Stimulated activated CD4-positive, alpha-beta T cell treated with anti-CD3 and anti-CD28 coated beads, Interleukin-1b, Interleukin-23, amount 100 ng/mL, for 4 hours (primary cell): ENCODE data around the gene PKNOX1.
"Not testable (repeated sequence)": the region's sequence is repeated elsewhere in the genome, so short reads cannot be mapped to it uniquely, and the experiment has no call there.

Experiments
- DNase-seq, 2 donors: peaks; one replicate each; pipeline ENCODE4 v3.0.0-alpha.2; 2020; ENCODE audit warnings: low read depth in 2 of 2

PKNOX1 gene

GRCh38 chr21:43045876-43046821 is 71.8 kb downstream of the PKNOX1 start:
- not testable (repeated sequence) for DNase-seq

DNA sequence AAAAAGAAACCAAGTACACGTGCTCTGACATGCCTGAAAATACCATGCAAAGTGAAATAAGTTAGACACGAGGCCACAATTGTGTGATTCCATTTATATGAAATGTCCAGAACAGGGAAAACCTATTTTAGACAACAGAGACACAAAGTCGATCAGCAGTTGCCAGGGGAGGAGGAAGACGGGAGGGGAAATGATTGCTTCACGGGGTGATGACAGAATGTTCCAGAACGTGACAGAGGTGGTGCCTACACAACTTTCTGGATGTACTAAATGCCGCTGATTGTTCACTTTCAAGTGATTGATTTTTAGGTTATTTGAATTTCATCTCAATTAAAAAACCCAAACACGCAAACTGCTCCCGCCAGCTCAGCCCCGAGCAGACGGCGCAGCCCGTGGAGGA is 78.8 kb downstream of the PKNOX1 start:
- not testable (repeated sequence) for DNase-seq

- DNase-seq: not testable (repeated sequence)
Measured at GRCh38 chr21:43062955-43063664, 88.7 kb downstream of the PKNOX1 start.

DNA sequence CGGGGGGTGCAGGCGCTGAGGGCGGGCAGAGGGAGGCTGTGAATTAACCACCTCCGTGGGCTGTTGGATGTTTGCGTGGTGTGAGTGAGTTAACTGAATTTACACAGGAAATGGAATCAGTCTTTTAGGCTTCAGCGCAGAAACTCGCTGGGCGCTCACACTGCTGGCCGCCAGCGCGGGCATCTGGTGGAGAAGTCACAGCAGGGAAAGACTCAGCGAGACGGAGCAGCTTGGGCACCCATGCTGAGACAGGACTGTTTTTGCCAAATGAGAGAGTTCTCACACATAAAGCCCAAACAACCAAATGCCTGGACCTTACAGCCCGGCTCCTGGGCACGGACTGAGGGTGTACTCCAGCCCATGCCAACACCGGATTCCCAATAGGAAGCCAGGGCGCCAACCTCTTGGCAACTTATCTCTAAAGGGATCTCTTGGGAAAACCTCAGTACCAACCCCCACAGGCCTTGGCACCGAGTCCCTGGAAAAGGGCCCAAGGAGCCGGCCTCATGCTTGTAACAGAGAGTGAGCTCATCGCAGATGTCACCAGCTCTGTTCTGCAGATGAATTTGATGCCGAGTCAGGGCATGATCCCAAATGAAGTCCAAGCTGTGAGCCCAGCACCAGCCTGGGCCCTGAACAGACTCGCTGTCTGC is 90.0 kb downstream of the PKNOX1 start:
- not testable (repeated sequence) for DNase-seq

DNA sequence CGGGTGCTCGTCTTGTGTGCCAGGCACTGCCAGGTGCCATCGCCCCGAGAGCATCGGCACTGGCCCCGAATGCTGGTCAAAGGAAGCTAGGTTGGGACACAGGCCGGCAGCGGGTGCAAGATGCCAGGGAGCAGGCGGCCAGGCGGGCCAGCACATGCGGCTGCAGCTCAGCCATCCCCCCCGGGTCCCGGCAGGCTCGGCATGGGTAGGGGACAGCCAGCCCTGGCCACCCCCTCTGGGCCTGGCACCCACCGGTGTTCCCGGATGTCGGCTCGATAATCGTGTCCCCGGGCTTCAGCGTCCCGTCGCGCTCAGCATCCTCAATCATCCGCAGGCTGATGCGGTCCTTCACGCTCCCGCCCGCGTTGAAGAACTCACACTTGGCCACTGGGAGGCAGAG is 91.6 kb downstream of the PKNOX1 start:
- DNase-seq: not testable (repeated sequence)

DNA sequence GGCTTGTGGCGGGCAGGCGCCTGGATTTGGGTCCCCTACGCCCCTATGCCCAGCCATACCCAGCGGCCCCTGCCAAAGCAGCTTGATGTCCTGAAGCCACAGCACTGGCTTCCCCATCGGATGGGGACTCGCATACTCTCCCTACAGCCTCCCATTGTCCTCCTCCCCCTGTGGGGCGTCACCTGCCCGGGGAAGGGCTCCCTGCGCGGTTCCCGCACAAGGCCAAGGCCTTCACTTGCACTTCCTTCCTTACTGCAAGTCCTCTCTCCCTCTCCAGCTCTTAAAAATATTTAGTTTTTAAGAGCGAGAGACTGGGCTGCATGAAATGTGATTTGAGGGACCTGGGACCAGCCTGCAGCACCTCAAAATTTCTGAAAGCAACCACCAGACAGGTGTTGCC is 92.3 kb downstream of the PKNOX1 start:
- not testable (repeated sequence) for DNase-seq

- DNase-seq: not testable (repeated sequence)
Measured at GRCh38 chr21:43068065-43068464, 93.7 kb downstream of the PKNOX1 start.

- not testable (repeated sequence) for DNase-seq
Measured at GRCh38 chr21:43069682-43070081, 95.3 kb downstream of the PKNOX1 start.

DNA sequence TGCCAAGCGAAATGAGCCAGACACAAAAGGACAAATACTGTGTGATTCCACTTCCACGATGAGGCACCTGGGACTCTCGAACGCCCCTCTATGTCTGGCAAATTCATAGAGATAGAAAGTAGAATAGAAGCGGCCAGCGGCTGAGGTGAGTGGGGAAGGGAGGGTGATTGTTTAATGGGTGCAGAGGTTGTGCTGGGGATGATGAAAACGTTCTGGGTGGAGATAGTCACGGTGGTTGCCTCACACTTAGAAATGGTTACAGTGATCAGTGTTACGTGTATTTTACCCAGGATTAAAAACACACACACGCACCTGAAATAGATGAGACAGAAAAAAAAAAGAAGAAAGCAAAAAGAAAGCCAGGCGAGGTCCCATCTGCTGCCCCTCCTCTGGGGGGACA is 98.4 kb downstream of the PKNOX1 start:
- DNase-seq: not testable (repeated sequence)

DNA sequence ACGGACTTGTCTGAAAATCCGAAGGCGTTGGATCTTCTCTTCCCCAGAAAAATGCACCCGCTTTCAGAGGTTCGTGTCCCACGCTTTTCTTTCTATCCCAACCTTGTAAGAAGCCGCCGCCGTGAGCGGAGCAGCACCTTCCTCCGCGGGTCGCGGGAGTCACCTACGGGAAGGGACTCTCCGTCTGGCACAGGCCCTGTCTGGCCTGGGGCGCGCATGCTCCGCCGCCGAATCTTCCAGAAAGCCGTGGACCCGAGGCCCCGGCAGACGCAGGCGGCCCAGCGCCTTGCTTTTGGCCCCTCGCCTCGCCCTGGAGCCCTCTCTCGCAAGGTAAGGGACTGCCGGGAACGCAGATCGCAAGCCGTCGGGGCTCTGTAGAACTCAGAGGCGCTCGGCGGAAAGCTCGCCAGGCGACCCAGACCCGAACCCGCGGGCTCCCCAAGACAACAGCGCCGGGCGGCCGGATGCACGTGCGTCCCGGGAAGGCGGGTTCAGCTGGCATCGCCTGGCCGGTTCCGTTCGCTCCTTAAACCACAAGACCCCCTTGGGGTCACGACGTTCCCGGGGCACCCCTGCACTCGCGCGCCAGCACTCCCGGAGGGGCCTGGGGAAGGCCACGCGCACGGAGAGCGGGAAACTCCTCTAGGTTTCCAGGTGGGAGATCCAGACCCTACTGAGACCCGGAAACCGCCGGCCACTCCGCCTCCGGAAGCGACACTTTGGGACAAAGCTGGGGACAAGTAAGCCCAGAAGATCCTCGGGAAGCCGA is 100.2 kb downstream of the PKNOX1 start:
- not testable (repeated sequence) for DNase-seq

DNA sequence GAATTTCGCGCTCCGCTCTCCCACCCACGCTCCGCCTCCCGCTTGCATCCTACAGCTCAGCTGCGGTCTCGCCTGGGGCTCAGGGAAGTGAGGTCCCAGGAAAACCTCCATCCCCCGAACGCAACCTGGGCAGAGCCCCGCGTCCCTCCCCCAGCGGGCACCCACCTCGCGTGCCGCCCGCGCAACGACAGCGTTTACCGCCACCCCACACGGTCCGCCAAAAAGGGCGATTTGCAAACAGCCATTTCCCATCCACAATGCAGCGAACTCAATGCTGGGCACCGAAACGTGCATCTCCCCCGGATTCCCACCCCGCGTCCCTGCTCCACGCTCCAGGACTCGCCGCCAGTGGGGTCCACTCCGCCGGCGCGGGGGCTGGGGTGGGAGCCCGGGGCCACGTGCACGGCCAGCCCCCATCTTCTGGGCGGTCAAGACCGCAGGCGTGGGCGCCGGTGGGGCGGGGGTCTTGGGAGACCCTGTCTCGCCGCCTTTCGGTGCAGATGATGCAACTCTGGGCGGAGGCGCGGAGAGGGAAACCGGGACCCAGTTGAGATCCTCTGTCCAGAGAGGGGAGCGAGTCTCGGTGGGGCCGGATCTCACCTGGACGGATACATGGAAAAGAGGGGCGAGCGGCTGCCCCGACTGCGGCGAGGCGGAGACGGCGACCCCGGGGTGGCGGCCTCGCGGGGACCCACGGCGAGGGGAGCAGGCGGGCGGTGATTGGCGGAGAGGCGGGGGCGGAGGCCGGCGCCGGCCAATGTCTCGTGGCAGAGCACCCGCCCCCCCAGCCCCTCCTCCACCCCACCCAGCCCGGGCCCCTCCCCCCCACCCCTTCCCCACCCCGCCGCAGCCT is 101.0 kb downstream of the PKNOX1 start, which contains the start of gene CBS:
TSS of gene CBS (minus strand) at position 666 of the 853 bp plus-strand sequence. CDS start 3,642 bp downstream, outside the sequence.
- DNase-seq: not testable (repeated sequence)

DNA sequence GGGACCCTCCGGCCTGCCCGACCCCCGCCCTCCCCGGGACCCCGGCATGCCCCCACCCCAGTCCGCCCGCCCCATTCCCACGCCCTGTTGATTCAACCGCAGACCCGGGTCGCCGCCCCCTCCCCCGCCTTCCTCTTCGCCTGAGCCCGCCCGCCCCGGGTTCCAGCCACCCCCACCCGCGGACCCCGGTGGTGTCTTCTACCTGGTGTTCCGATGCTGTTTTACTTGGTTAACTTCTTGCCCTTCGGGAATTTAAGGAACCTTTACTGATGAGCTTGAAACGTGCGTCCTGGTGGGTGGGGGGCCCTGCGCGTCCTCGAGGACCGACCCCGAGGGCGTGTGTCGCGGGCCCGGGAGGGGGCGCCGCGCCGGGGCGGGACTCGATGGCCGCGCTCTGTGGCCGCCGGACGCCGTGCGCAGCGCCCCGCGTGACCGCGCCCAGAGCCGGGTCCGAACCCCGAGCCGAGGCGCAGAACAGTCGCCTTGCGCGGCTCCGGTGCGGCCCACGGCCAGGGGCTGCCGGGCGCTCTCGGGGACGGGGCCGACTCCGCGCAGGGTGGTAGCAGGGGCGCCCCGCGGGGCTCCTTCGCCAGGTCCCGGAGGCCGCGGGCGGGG is 101.8 kb downstream of the PKNOX1 start:
- not testable (repeated sequence) for DNase-seq

DNA sequence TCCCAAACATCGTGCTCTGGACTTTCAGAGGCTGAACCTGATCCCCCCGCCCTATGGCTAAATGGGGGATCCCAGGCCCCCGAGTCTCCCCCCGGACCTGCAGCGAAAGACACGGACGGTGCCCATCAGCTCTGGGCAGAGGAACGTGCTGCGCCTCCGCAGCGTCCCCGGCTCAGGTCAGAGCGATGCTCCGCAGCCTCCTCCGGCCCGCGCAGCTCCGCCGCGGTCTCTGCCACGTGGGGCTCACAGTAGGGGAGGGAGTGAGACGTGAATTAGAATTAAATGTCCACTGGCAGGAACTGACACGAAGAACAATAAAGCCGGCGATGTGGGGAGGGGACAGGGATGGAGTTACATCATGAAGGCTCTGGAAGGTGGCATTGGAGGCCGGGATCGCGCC is 102.3 kb downstream of the PKNOX1 start:
- not testable (repeated sequence) for DNase-seq

- not testable (repeated sequence) for DNase-seq
Measured at GRCh38 chr21:43082587-43083300, 108.4 kb downstream of the PKNOX1 start.
